ENCODE results near the gene PDCD2L.

The PDCD2L gene, protein sequence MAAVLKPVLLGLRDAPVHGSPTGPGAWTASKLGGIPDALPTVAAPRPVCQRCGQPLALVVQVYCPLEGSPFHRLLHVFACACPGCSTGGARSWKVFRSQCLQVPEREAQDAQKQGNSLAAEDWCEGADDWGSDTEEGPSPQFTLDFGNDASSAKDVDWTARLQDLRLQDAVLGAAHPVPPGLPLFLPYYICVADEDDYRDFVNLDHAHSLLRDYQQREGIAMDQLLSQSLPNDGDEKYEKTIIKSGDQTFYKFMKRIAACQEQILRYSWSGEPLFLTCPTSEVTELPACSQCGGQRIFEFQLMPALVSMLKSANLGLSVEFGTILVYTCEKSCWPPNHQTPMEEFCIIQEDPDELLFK

GRCh38 chr19:34404109-34404909 is at the start of gene PDCD2L:
Gene PDCD2L (plus strand): TSS chr19:34404399. CDS start chr19:34404431, 32 bp downstream.
- Histone ChIP-seq H3K4me3 (ENCODE audit: low read depth, low read length, poor library complexity, severe bottlenecking) (peak within 1 kb of the TSS; percentile 93), H3F3A (ENCODE audit: insufficient read depth, low read length) (no peaks in the 10 kb centered on the region), H3K36me3 (ENCODE audit: insufficient read depth, low read length) (peaks cover 46% of the 10 kb centered on the region), H3K9ac (ENCODE audit: low read length) (peak within 1 kb of the TSS; percentile 91), H2AFZ (ENCODE audit: low read length) (no peak within 1 kb of the TSS), H4K20me1 (ENCODE audit: insufficient read depth, low read length) (no peaks in the 10 kb centered on the region), H3K79me2 (ENCODE audit: insufficient read depth, low read length) (peaks cover 22% of the 10 kb centered on the region), H3K4me1 (ENCODE audit: insufficient read depth, low read length, severe bottlenecking) (peaks cover 20% of the 10 kb centered on the region), H3K9me2 (ENCODE audit: low read depth, low read length) (no peaks in the 10 kb centered on the region), H3K4me2 (ENCODE audit: low read length) (peak within 1 kb of the TSS; percentile 80), H3K27me3 (ENCODE audit: insufficient read depth, low read length) (no peaks in the 10 kb centered on the region), H3K27ac (ENCODE audit: low read depth, low read length, poor library complexity, severe bottlenecking) (peak within 1 kb of the TSS; percentile 63), H3K9me3 (ENCODE audit: low read length) (no peaks in the 10 kb centered on the region)
- TF ChIP-seq, protein P1, sequence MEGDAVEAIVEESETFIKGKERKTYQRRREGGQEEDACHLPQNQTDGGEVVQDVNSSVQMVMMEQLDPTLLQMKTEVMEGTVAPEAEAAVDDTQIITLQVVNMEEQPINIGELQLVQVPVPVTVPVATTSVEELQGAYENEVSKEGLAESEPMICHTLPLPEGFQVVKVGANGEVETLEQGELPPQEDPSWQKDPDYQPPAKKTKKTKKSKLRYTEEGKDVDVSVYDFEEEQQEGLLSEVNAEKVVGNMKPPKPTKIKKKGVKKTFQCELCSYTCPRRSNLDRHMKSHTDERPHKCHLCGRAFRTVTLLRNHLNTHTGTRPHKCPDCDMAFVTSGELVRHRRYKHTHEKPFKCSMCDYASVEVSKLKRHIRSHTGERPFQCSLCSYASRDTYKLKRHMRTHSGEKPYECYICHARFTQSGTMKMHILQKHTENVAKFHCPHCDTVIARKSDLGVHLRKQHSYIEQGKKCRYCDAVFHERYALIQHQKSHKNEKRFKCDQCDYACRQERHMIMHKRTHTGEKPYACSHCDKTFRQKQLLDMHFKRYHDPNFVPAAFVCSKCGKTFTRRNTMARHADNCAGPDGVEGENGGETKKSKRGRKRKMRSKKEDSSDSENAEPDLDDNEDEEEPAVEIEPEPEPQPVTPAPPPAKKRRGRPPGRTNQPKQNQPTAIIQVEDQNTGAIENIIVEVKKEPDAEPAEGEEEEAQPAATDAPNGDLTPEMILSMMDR (IDR thresholded peaks at IDR 0.05; ENCODE audit: low read length), result no peak
- no peak for TF ChIP-seq EZH2 (IDR thresholded peaks at IDR 0.05; ENCODE audit: borderline replicate concordance, low read length)

DNA sequence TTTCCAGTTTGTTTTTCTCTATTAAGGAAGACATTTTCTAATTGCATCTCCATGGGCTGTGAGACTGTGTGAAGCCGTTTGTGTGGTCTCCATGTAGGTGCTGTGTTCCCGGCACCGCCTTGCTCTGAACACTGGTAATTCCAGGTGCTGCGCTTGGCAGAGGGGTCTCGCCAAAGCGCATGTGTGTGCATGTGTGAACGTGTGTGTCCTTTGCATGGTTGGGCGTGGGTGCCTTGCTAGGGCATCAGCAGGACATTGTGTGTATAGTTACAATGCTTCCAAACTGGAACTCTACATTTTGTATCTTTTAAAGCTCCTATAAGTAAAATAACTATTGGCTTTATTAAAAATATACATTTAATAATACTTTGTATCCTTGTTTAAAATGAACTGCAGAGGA is 49.0 kb upstream of the PDCD2L start:
- Histone ChIP-seq H3K27ac (ENCODE audit: low read depth, low read length, poor library complexity, severe bottlenecking) (no peak overlapping the region), H3K4me3 (ENCODE audit: low read depth, low read length, poor library complexity, severe bottlenecking) (no peak overlapping the region)
- no peak for TF ChIP-seq EZH2 (IDR thresholded peaks at IDR 0.05; ENCODE audit: borderline replicate concordance, low read length)
- TF ChIP-seq, protein P1 (IDR thresholded peaks at IDR 0.05; ENCODE audit: low read length), result no peak

GRCh38 chr19:34356875-34357274 is 47.3 kb upstream of the PDCD2L start:
- Histone ChIP-seq H3K27me3 (ENCODE audit: insufficient read depth, low read length) (no peaks in the 10 kb centered on the region), H3K79me2 (ENCODE audit: insufficient read depth, low read length) (no peaks in the 10 kb centered on the region), H3K9ac (ENCODE audit: low read length) (no peak overlapping the region; the same call in 1 of the 2 replicates), H3K9me3 (ENCODE audit: low read length) (no peaks in the 10 kb centered on the region), H3K27ac (ENCODE audit: low read depth, low read length, poor library complexity, severe bottlenecking) (peak overlapping the region; percentile 19), H3K36me3 (ENCODE audit: insufficient read depth, low read length) (no peaks in the 10 kb centered on the region), H3K9me2 (ENCODE audit: low read depth, low read length) (no peaks in the 10 kb centered on the region), H2AFZ (ENCODE audit: low read length) (no peak overlapping the region), H3F3A (ENCODE audit: insufficient read depth, low read length) (no peaks in the 10 kb centered on the region), H4K20me1 (ENCODE audit: insufficient read depth, low read length) (no peaks in the 10 kb centered on the region), H3K4me3 (ENCODE audit: low read depth, low read length, poor library complexity, severe bottlenecking) (no peak overlapping the region), H3K4me1 (ENCODE audit: insufficient read depth, low read length, severe bottlenecking) (peaks cover 27% of the 10 kb centered on the region), H3K4me2 (ENCODE audit: low read length) (no peak overlapping the region)
- TF ChIP-seq, protein P1 (IDR thresholded peaks at IDR 0.05; ENCODE audit: low read length), result no peak
- TF ChIP-seq EZH2 (IDR thresholded peaks at IDR 0.05; ENCODE audit: borderline replicate concordance, low read length), result no peak

More for the DNA sequence above, 49.0 kb upstream of the PDCD2L start:
- H3K36me3 ChIP-seq (ENCODE audit: insufficient read depth, low read length), result 0 out of 2 replicates have a peak, but pooled peaks cover under 1% of the 10 kb centered on the region
- no peaks in the 10 kb centered on the region for H3F3A ChIP-seq (ENCODE audit: insufficient read depth, low read length)
- no peaks in the 10 kb centered on the region for H4K20me1 ChIP-seq (ENCODE audit: insufficient read depth, low read length)
- no peak overlapping the region for H2AFZ ChIP-seq (ENCODE audit: low read length)
- H3K9ac ChIP-seq (ENCODE audit: low read length), result no peak overlapping the region
- H3K27me3 ChIP-seq (ENCODE audit: insufficient read depth, low read length), result no peaks in the 10 kb centered on the region
- H3K9me3 ChIP-seq (ENCODE audit: low read length), result no peaks in the 10 kb centered on the region
- H3K4me1 ChIP-seq (ENCODE audit: insufficient read depth, low read length, severe bottlenecking), result peaks cover 28% of the 10 kb centered on the region
- no peak overlapping the region for H3K4me2 ChIP-seq (ENCODE audit: low read length)
- no peaks in the 10 kb centered on the region for H3K9me2 ChIP-seq (ENCODE audit: low read depth, low read length)
- no peaks in the 10 kb centered on the region for H3K79me2 ChIP-seq (ENCODE audit: insufficient read depth, low read length)
